Astrocyte (in vitro differentiated cells and primary cell): ENCODE measurements around the gene NAA16. TPM values are rescaled to one million over a fixed set of nuclear protein-coding genes. Genes with fewer than 3 reads are reported as not detected.

Experiments used
- DNase-seq: peaks from one replicate; pipeline ENCODE4 v3.0.0-alpha.2; 2010; ENCODE audit warnings: low read depth
- FAIRE-seq: peaks from 2 replicates; lab custom pipeline; 2011; peaks lifted over from hg19 to GRCh38; lab: Jason Lieb, UNC
- H2AFZ ChIP-seq: 2 replicates; pipeline ENCODE4 v1.6.0; 2012; ENCODE audit warnings: low read depth, low read length, inconsistent platforms
- H3K27ac ChIP-seq: 2 replicates; pipeline ENCODE4 v1.5.1; 2011; ENCODE audit warnings: low read depth, low read length, inconsistent platforms
- H3K27me3 ChIP-seq: 2 replicates; pipeline ENCODE4 v1.6.0; 2011; ENCODE audit warnings: low read length, inconsistent platforms; ENCODE audit not compliant: insufficient read depth
- H3K36me3 ChIP-seq: 2 replicates; pipeline ENCODE4 v1.5.1; 2011; ENCODE audit warnings: low read length, inconsistent platforms; ENCODE audit not compliant: insufficient read depth
- H3K4me1 ChIP-seq: 2 replicates; pipeline ENCODE4 v1.5.1; 2011; ENCODE audit warnings: low read length, inconsistent platforms; ENCODE audit not compliant: insufficient read depth
- H3K4me2 ChIP-seq: 2 replicates; pipeline ENCODE4 v1.6.0; 2012; ENCODE audit warnings: low read length, inconsistent platforms
- H3K4me3 ChIP-seq: 2 replicates; pipeline ENCODE4 v1.5.1; 2011; ENCODE audit warnings: low read depth, mild to moderate bottlenecking, low read length, inconsistent platforms; ENCODE audit not compliant: insufficient read depth
- H3K79me2 ChIP-seq: 2 replicates; pipeline ENCODE4 v1.6.0; 2012; ENCODE audit warnings: mild to moderate bottlenecking, low read length, inconsistent platforms; ENCODE audit not compliant: insufficient read depth
- H3K9ac ChIP-seq: 2 replicates; pipeline ENCODE4 v1.6.0; 2012; ENCODE audit warnings: mild to moderate bottlenecking, low read length, inconsistent platforms
- H3K9me3 ChIP-seq: 2 replicates; pipeline ENCODE4 v1.5.1; 2012; ENCODE audit warnings: low read depth, mild to moderate bottlenecking, low read length, inconsistent platforms; ENCODE audit not compliant: insufficient read depth
- H4K20me1 ChIP-seq: 2 replicates; pipeline ENCODE4 v1.6.0; 2012; ENCODE audit warnings: low read length, inconsistent platforms; ENCODE audit not compliant: insufficient read depth
- H3K27ac Mint-ChIP-seq: one replicate; pipeline ENCODE4 v1.8.0; 2021; ENCODE audit warnings: mild to moderate bottlenecking, mixed read lengths; ENCODE audit not compliant: unreplicated experiment
- H3K27me3 Mint-ChIP-seq: one replicate; pipeline ENCODE4 v1.8.0; 2021; ENCODE audit warnings: low read depth, mixed read lengths; ENCODE audit not compliant: unreplicated experiment
- H3K36me3 Mint-ChIP-seq: one replicate; pipeline ENCODE4 v1.8.0; 2021; ENCODE audit warnings: low read depth, mixed read lengths; ENCODE audit not compliant: unreplicated experiment
- H3K4me1 Mint-ChIP-seq: one replicate; pipeline ENCODE4 v1.8.0; 2021; ENCODE audit warnings: low read depth, mixed read lengths; ENCODE audit not compliant: unreplicated experiment
- H3K4me3 Mint-ChIP-seq: one replicate; pipeline ENCODE4 v1.8.0; 2021; ENCODE audit warnings: mild to moderate bottlenecking, moderate library complexity, mixed read lengths; ENCODE audit not compliant: unreplicated experiment
- H3K9me3 Mint-ChIP-seq: one replicate; pipeline ENCODE4 v1.8.0; 2021; ENCODE audit warnings: mild to moderate bottlenecking, mixed read lengths; ENCODE audit not compliant: unreplicated experiment
- CTCF ChIP-seq: IDR thresholded peaks from 2 replicates; pipeline ENCODE4 v1.5.1; 2011; ENCODE audit warnings: low read depth, mild to moderate bottlenecking, inconsistent platforms, low read length, moderate library complexity; ENCODE audit not compliant: insufficient read depth
- EZH2 ChIP-seq: IDR thresholded peaks from 2 replicates; pipeline ENCODE4 v1.6.1; 2012; ENCODE audit warnings: mild to moderate bottlenecking, low read length, inconsistent platforms; ENCODE audit not compliant: insufficient read depth
- total RNA-seq: library from RNA; stranded (reverse); gene quantifications from 2 replicates; pipeline ENCODE4 v1.2.1, GENCODE V29; 2021

NAA16 gene
- total RNA-seq, 1 donor from 2014 or later = 11.5 TPM

GRCh38 chr13:41416276-41416675 lies 105.2 kb downstream of the NAA16 start:
- H3K9me3 Mint-ChIP-seq = peaks cover 5% of the 10 kb centered on the region
- Histone ChIP-seq H3K79me2 (no peaks in the 10 kb centered on the region), H3K27me3 (no peaks in the 10 kb centered on the region), H2AFZ (no peak overlapping the region), H4K20me1 (no peaks in the 10 kb centered on the region), H3K4me1 (no peaks in the 10 kb centered on the region), H3K4me2 (no peak overlapping the region), H3K27ac (no peak overlapping the region), H3K36me3 (no peaks in the 10 kb centered on the region), H3K9ac (no peak overlapping the region), H3K9me3 (no peaks in the 10 kb centered on the region), H3K4me3 (no peak overlapping the region)
- H3K27me3 Mint-ChIP-seq = peaks cover 7% of the 10 kb centered on the region
- TF ChIP-seq EZH2 (no peak), CTCF (no peak)
- FAIRE-seq = no peak
- no peak for DNase-seq
- no peak overlapping the region for H3K4me3 Mint-ChIP-seq
- peaks cover 2% of the 10 kb centered on the region for H3K4me1 Mint-ChIP-seq
- H3K36me3 Mint-ChIP-seq = peaks cover 6% of the 10 kb centered on the region
- H3K27ac Mint-ChIP-seq = no peak overlapping the region

- no peak overlapping the region for H3K27ac Mint-ChIP-seq
- H3K4me2 ChIP-seq = peak overlapping the region; percentile 5
- no peak overlapping the region for H3K27ac ChIP-seq
- no peaks in the 10 kb centered on the region for H3K36me3 ChIP-seq
- H4K20me1 ChIP-seq = no peaks in the 10 kb centered on the region
- no peaks in the 10 kb centered on the region for H3K9me3 ChIP-seq
- H3K4me3 Mint-ChIP-seq = no peak overlapping the region
- peaks cover 2% of the 10 kb centered on the region for H3K4me1 Mint-ChIP-seq
- no peak overlapping the region for H3K4me3 ChIP-seq
- H3K4me1 ChIP-seq = no peaks in the 10 kb centered on the region
- peaks cover 6% of the 10 kb centered on the region for H3K36me3 Mint-ChIP-seq
- H3K27me3 Mint-ChIP-seq = peaks cover 10% of the 10 kb centered on the region
- peak; percentile 87 for DNase-seq
- TF ChIP-seq CTCF = no peak
- no peak for TF ChIP-seq EZH2
- H3K9ac ChIP-seq = no peak overlapping the region
- no peaks in the 10 kb centered on the region for H3K27me3 ChIP-seq
- no peak overlapping the region for H2AFZ ChIP-seq
- H3K9me3 Mint-ChIP-seq = peaks cover 5% of the 10 kb centered on the region
- FAIRE-seq = peak; percentile 67
- H3K79me2 ChIP-seq = no peaks in the 10 kb centered on the region
These were observed 107.0 kb downstream of the NAA16 start for GRCh38 chr13:41418027-41418426.

- Mint-ChIP-seq H3K4me1 (peaks cover 2% of the 10 kb centered on the region), H3K27me3 (peaks cover 13% of the 10 kb centered on the region), H3K9me3 (peaks cover 5% of the 10 kb centered on the region), H3K27ac (no peak overlapping the region), H3K4me3 (no peak overlapping the region), H3K36me3 (peaks cover 6% of the 10 kb centered on the region)
- Histone ChIP-seq H2AFZ (no peak overlapping the region), H3K9me3 (no peaks in the 10 kb centered on the region), H3K36me3 (no peaks in the 10 kb centered on the region), H3K4me1 (no peaks in the 10 kb centered on the region), H3K79me2 (no peaks in the 10 kb centered on the region), H3K27me3 (no peaks in the 10 kb centered on the region), H4K20me1 (no peaks in the 10 kb centered on the region), H3K4me2 (no peak overlapping the region), H3K4me3 (no peak overlapping the region), H3K9ac (no peak overlapping the region), H3K27ac (no peak overlapping the region)
- DNase-seq (no peak), FAIRE-seq (no peak)
- TF ChIP-seq EZH2 (no peak), CTCF (no peak)
These were observed 107.7 kb downstream of the NAA16 start for GRCh38 chr13:41418731-41419130.
